Measurements from ENCODE around the gene MDP1.

The MDP1 gene

DNA sequence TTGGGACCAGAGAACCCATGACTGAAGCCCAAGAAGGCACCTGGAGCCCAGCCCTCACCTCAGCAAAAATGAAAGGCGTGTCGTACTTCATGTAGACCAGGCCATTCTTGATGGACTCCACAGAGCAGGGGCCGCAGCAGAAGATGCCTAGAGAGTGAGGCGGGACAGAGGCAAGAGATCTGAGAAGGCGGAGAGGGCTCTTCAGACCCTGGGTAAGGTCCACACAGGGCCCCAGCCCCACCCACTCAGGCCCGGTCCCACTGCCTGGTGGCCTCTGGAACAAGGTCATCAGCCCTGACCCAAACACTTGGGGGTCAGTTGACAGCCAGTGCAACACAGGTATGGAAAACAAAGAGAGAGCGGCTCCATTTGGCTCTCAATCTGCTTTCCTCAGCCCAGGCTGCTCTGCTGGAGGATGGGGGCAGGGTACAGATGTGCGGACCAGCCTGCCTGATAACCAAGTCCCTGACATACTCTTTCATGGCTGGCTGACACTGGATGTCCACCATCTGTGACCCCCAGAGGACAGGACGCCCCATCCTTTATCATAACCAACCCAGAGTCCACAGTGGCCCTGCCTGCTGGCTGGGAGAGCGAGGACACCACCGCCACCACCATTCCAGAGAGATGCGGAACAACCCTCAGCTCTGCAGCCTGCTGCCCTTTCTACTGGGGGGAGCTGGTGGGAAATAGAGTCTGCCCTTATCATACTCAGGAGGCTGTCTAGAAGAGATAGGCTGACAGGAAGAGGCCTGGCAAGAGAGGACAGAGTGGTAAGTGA, 40.3 kb upstream of the MDP1 start:
- in situ Hi-C loops (cut with MboI; ENCODE audit: low pct_unique_long_range_greater_than_20kb, low sequenced_read_pairs, unreplicated experiment) = no loop called here
- TF ChIP-seq, protein P1, sequence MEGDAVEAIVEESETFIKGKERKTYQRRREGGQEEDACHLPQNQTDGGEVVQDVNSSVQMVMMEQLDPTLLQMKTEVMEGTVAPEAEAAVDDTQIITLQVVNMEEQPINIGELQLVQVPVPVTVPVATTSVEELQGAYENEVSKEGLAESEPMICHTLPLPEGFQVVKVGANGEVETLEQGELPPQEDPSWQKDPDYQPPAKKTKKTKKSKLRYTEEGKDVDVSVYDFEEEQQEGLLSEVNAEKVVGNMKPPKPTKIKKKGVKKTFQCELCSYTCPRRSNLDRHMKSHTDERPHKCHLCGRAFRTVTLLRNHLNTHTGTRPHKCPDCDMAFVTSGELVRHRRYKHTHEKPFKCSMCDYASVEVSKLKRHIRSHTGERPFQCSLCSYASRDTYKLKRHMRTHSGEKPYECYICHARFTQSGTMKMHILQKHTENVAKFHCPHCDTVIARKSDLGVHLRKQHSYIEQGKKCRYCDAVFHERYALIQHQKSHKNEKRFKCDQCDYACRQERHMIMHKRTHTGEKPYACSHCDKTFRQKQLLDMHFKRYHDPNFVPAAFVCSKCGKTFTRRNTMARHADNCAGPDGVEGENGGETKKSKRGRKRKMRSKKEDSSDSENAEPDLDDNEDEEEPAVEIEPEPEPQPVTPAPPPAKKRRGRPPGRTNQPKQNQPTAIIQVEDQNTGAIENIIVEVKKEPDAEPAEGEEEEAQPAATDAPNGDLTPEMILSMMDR (IDR thresholded peaks at IDR 0.05; ENCODE audit: extremely low read depth, insufficient read depth, missing control alignments) = no peak
- no peak for DNase-seq (ENCODE audit: low spot score)

DNA sequence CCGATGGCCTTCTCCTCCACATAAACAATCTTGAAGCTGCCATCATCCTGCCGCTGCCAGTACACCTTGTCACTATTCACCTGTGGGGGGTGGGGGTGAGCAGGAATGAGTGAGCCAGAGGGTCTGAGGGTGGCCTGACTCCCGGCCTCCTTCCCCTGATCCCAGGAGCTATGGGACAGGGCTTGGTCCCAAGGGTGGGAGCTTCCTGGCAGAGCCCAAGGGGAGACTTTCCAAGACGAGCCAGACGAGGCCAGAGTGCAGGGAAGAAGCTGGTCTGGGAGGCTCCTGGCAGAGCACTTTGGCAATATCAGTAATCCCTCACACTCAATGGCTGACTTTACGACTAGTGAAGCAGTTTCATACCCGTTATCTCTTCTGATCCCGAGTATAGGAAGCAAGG, 39.6 kb upstream of the MDP1 start:
- in situ Hi-C loops (cut with MboI; ENCODE audit: low pct_unique_long_range_greater_than_20kb, low sequenced_read_pairs, unreplicated experiment) = no loop called here
- DNase-seq (ENCODE audit: low spot score) = no peak
- TF ChIP-seq, protein P1 (IDR thresholded peaks at IDR 0.05; ENCODE audit: extremely low read depth, insufficient read depth, missing control alignments) = no peak

DNA sequence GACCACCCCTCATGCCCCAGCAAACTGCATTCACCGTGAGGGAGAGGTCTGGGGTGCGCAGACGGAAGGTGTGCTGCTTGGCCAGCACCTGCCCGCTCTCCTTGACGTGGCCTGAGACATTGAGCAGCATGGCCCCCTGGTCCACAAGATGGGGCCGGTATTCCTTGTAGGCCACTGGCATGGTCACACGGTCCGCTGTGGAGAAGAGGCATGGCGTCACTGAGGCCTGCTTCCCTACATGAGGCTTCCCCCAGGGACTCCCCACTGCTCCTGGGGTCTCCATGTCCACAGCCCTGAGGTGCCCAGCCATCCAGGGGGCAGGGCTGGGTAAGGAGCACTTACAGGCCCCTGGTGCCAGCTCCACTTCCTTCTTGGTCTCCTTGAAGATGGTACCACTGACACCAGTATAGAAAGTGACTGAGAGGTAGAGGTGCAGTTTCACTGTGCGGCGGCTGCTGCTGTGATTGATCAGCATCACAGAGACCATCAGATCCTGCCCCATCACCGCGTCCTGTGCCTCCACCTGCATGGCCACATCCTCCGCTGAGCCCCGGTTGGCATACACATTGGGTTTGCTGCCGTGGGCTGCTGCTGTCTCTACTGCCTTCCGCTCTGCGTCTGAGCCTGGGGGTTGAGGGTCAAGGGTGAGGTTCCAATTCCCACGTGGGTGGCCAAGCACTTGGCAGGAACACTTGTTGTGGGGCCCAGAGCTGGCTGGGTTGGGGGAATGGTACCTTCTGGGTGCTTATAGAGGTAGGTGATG, 38.9 kb upstream of the MDP1 start:
- in situ Hi-C loops (cut with MboI; ENCODE audit: low pct_unique_long_range_greater_than_20kb, low sequenced_read_pairs, unreplicated experiment) = no loop called here
- TF ChIP-seq, protein P1 (IDR thresholded peaks at IDR 0.05; ENCODE audit: extremely low read depth, insufficient read depth, missing control alignments) = no peak
- no peak for DNase-seq (ENCODE audit: low spot score)

DNA sequence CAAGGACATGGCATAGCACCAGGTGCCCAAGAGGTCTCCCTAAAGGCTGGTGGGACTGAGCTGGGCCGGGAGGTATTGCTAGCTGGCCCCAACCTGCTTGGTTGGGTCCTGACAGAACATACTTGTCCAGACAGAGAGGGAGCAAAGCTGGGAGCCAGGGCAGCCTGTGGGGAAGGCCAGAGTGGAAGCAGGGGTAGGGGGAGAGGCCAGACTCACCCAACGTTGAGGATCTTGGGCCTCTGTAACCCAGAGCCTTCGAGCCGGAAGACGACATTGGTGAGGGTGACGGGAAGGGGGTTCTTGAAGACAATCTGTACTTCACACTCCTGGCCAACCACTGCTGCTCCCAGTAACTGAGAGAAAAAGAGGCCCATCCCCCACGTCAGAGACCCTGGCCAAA, 38.1 kb upstream of the MDP1 start:
- TF ChIP-seq, protein P1 (IDR thresholded peaks at IDR 0.05; ENCODE audit: extremely low read depth, insufficient read depth, missing control alignments) = no peak
- no peak for DNase-seq (ENCODE audit: low spot score)
- in situ Hi-C loops (cut with MboI; ENCODE audit: low pct_unique_long_range_greater_than_20kb, low sequenced_read_pairs, unreplicated experiment) = no loop called here

DNA sequence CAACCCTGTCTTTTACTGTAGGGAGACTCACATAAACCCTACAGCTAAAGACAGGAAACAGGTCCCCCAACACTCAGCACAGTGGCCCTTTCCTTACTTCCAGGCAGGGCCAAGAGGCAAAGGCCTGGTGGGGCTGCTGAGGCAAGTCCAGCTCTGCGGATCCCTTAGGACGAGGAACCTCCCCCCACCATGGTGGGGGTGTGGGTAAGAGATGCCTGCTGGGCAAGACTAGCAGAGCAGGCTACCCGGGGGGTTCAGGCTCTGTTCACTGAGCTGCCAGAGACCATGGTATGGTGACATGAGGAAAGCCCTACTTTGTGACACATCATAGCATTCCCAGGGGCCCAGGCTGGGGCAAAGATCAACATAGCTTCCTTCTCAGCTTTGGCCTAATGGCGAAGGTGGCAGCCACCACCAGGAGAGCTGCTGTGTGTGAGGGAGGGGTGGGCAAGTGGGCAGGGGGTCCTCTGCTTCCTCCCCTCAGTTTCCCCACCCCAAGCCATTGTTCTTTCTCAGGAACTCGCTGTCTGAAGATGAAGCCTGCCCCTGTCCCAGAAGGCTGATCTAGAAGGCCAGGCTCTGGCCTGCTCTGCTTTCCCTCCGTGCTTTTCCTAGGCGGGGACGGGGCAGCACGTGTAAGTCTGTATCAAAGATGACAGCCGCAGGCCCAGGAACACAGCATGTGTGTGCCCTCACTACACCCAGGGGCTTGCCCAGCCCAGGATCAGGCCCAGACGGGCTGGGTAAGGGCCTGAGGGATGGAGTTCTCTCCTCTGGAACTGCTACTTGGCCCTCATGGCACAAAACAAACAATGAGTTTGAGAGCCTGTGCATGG, 36.6 kb upstream of the MDP1 start:
- in situ Hi-C loops (cut with MboI; ENCODE audit: low pct_unique_long_range_greater_than_20kb, low sequenced_read_pairs, unreplicated experiment) = no loop called here
- no peak for DNase-seq (ENCODE audit: low spot score)
- TF ChIP-seq, protein P1 (IDR thresholded peaks at IDR 0.05; ENCODE audit: extremely low read depth, insufficient read depth, missing control alignments) = no peak

DNA sequence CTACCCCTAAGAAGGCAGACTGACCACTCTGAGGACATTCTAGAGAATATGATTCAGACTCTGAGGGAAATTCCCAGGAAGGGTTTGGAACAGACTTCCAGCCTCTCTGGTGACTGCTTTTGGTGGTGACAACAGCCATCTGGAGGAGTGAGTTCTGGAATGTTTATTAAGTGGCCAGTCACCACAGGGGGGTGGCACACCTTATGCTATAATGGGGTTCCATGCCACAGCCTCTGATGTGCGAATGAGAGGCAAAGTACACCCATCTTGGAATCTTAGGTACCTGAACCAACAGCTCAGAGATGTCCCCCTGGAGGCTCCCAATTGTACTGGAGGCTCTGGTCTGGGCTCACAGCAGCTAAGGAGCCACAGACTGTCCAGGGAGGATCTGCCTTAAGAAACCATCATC, 36.0 kb upstream of the MDP1 start:
- TF ChIP-seq, protein P1 (IDR thresholded peaks at IDR 0.05; ENCODE audit: extremely low read depth, insufficient read depth, missing control alignments) = no peak
- in situ Hi-C loops (cut with MboI; ENCODE audit: low pct_unique_long_range_greater_than_20kb, low sequenced_read_pairs, unreplicated experiment) = no loop called here
- DNase-seq (ENCODE audit: low spot score) = no peak
